SK-N-SH (cell line): Measurements from ENCODE around the gene SDK1. TPM values are rescaled to one million over a fixed set of nuclear protein-coding genes. Genes with fewer than 3 reads are reported as not detected.

Experiments used
- CTCF ChIA-PET: fragments of 300-600, 350-600 bp; formaldehyde crosslinking; extraction: SDS; loops from one replicate; lab custom pipeline; 2021; lab: Yijun Ruan, JAX
- POLR2A ChIA-PET: fragments of 350-600 bp; sonication (Branson Sonifier 250); formaldehyde crosslinking; extraction: SDS; loops from one replicate; lab custom pipeline; 2020; ENCODE audit warnings: antibody characterized with exemption, inconsistent platforms; lab: Yijun Ruan, JAX
- DNase-seq: peaks from one replicate; pipeline ENCODE4 v3.0.0; 2012
- H2AFZ ChIP-seq: fragments of 200-600 bp; sonication (generic); 2 replicates; pipeline ENCODE4 v1.8.1; 2016; ENCODE audit warnings: antibody characterized with exemption, mild to moderate bottlenecking, low read depth
- H3F3A ChIP-seq: fragments of 200-600 bp; sonication (generic); replicated peaks from 2 replicates; pipeline ENCODE3; 2016; ENCODE audit warnings: antibody characterized with exemption, mild to moderate bottlenecking; ENCODE audit not compliant: insufficient read depth
- H3K27ac ChIP-seq, 2 experiments: fragments of 200-500 bp in 1 of 2; fragments of 200-600 bp in 1 of 2; sonication (Bioruptor generic) in 1 of 2; sonication (generic), shearing (Covaris generic) in 1 of 2; 2 replicates each; pipeline versions ENCODE4 v1.5.1 to v1.6.1; 2014 to 2016; ENCODE audit warnings: low read depth in 2 of 2, inconsistent platforms in 1 of 2, low read length in 1 of 2, mild to moderate bottlenecking in 1 of 2, mixed read lengths in 1 of 2
- H3K27me3 ChIP-seq: fragments of 200-600 bp; sonication (generic), shearing (Covaris generic); 2 replicates; pipeline ENCODE4 v1.6.1; 2016; ENCODE audit warnings: mixed run types; ENCODE audit not compliant: insufficient read depth
- H3K36me3 ChIP-seq, 2 experiments: fragments of 200-500 bp in 1 of 2; fragments of 200-600 bp in 1 of 2; sonication (Bioruptor generic) in 1 of 2; sonication (generic) in 1 of 2; replicated peaks in 1 of 2; 2 replicates each; pipeline versions ENCODE3 to v1.5.1; 2014 to 2016; ENCODE audit warnings: low read length in 1 of 2, mild to moderate bottlenecking in 1 of 2; ENCODE audit not compliant: insufficient read depth in 2 of 2, control insufficient read depth in 1 of 2
- H3K4me1 ChIP-seq, 2 experiments: fragments of 200-500 bp in 1 of 2; fragments of 200-600 bp in 1 of 2; sonication (Bioruptor generic) in 1 of 2; sonication (generic), shearing (Covaris generic) in 1 of 2; 2 replicates each; pipeline versions ENCODE4 v1.5.1 to v1.6.1; 2014 to 2016; ENCODE audit warnings: low read depth in 1 of 2, low read length in 1 of 2, mixed run types in 1 of 2; ENCODE audit not compliant: insufficient read depth in 2 of 2, control insufficient read depth in 1 of 2
- H3K4me2 ChIP-seq: fragments of 200-600 bp; sonication (generic), shearing (Covaris generic); 2 replicates; pipeline ENCODE4 v1.6.1; 2017; ENCODE audit warnings: mixed run types
- H3K4me3 ChIP-seq, 2 experiments: fragments of 200-500 bp in 1 of 2; fragments of 200-600 bp in 1 of 2; sonication (Bioruptor generic) in 1 of 2; sonication (generic), shearing (Covaris generic) in 1 of 2; 2 replicates each; pipeline versions ENCODE4 v1.5.1 to v1.8.1; 2014 to 2016; ENCODE audit warnings: low read depth in 2 of 2, inconsistent platforms in 1 of 2, low read length in 1 of 2, mild to moderate bottlenecking in 1 of 2, mixed read lengths in 1 of 2, moderate library complexity in 1 of 2
- H3K79me2 ChIP-seq: fragments of 200-600 bp; sonication (generic); 2 replicates; pipeline ENCODE4 v1.8.1; 2017; ENCODE audit warnings: mild to moderate bottlenecking; ENCODE audit not compliant: insufficient read depth
- H3K9ac ChIP-seq: fragments of 200-600 bp; sonication (generic); 2 replicates; pipeline ENCODE4 v1.6.1; 2017; ENCODE audit warnings: mixed run types
- H3K9me2 ChIP-seq: fragments of 200-600 bp; sonication (generic); 2 replicates; pipeline ENCODE4 v1.6.1; 2017; ENCODE audit warnings: mixed run types
- H3K9me3 ChIP-seq: fragments of 200-600 bp; sonication (generic); 2 replicates; pipeline ENCODE4 v1.6.1; 2017; ENCODE audit warnings: mixed run types, mild to moderate bottlenecking, moderate library complexity
- H4K20me1 ChIP-seq: fragments of 200-600 bp; sonication (generic); 2 replicates; pipeline ENCODE4 v1.6.1; 2017; ENCODE audit warnings: mild to moderate bottlenecking, mixed run types; ENCODE audit not compliant: insufficient read depth
- EZH2phosphoT487 ChIP-seq: fragments of 200-600 bp; sonication (generic); IDR thresholded peaks from 2 replicates; pipeline ENCODE4 v1.6.1; 2017; ENCODE audit warnings: low read depth, mixed run types, mild to moderate bottlenecking, antibody characterized with exemption, moderate library complexity, borderline replicate concordance
- GABPA ChIP-seq: IDR thresholded peaks from 2 replicates; pipeline ENCODE4 v1.4.0; 2012; ENCODE audit warnings: low read depth, mild to moderate bottlenecking
- GATA2 ChIP-seq: sonication (generic); formaldehyde crosslinking; IDR thresholded peaks from 2 replicates; pipeline ENCODE4 v1.5.0; 2020; ENCODE audit warnings: mild to moderate bottlenecking, missing genetic modification reagents
- NFIC ChIP-seq: IDR thresholded peaks from 2 replicates; pipeline ENCODE4 v1.4.0; 2012; ENCODE audit warnings: borderline replicate concordance
- POLR2AphosphoS5 ChIP-seq: IDR thresholded peaks from 2 replicates; pipeline ENCODE4 v1.6.1; 2012; ENCODE audit warnings: low read depth, low read length
- REST ChIP-seq: IDR thresholded peaks from 2 replicates; pipeline ENCODE4 v1.6.1; 2012; ENCODE audit warnings: mild to moderate bottlenecking, low read depth, low read length, moderate library complexity
- TAF1 ChIP-seq: IDR thresholded peaks from 2 replicates; pipeline ENCODE4 v1.6.1; 2012; ENCODE audit warnings: low read depth, mild to moderate bottlenecking, low read length, moderate library complexity, borderline replicate concordance
- YY1 ChIP-seq: IDR thresholded peaks from 2 replicates; pipeline ENCODE4 v1.4.0; 2012; ENCODE audit warnings: low read depth, mild to moderate bottlenecking
- WGBS: methylation state at CpG from one replicate; pipeline ENCODE4 v1.1.6; 2017; ENCODE audit warnings: low lambda C conversion rate; 5-methylcytosine and 5-hydroxymethylcytosine counted together
- polyA plus RNA-seq, 3 experiments: library from polyadenylated mRNA; depleted of rRNA; stranded (reverse); fragments of >200 nt; gene quantifications; 2 replicates each; pipeline ENCODE4 v1.2.3, GENCODE V29; 2012
- TF ChIP-seq, protein P1 (sequence below): fragments of 150-350 bp; IDR thresholded peaks from 2 replicates; pipeline ENCODE4 v1.6.1; 2017; ENCODE audit warnings: antibody characterized with exemption, low read length, low read depth, borderline replicate concordance
- TF ChIP-seq, protein P2 (sequence below): fragments of 150-350 bp; IDR thresholded peaks from 2 replicates; pipeline ENCODE4 v1.6.1; 2016; ENCODE audit warnings: mild to moderate bottlenecking, low read depth, low read length
- TF ChIP-seq, protein P3 (sequence below): IDR thresholded peaks from 2 replicates; pipeline ENCODE4 v1.4.0; 2012; ENCODE audit warnings: low read depth, borderline replicate concordance

SDK1 gene
- polyA plus RNA-seq, 1 of the 3 experiments (the other 2 are of a cell fraction), result 1.2 TPM

- TF ChIP-seq EZH2phosphoT487, result no peak
- TF ChIP-seq, protein P1, sequence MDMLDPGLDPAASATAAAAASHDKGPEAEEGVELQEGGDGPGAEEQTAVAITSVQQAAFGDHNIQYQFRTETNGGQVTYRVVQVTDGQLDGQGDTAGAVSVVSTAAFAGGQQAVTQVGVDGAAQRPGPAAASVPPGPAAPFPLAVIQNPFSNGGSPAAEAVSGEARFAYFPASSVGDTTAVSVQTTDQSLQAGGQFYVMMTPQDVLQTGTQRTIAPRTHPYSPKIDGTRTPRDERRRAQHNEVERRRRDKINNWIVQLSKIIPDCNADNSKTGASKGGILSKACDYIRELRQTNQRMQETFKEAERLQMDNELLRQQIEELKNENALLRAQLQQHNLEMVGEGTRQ, result no peak
- no peak for TF ChIP-seq POLR2AphosphoS5
- TF ChIP-seq REST, result no peak
- no peak for TF ChIP-seq GABPA
- no peak for TF ChIP-seq GATA2
- TF ChIP-seq NFIC, result no peak
- no peak for TF ChIP-seq YY1
- no peak for TF ChIP-seq TAF1
- TF ChIP-seq, protein P2, sequence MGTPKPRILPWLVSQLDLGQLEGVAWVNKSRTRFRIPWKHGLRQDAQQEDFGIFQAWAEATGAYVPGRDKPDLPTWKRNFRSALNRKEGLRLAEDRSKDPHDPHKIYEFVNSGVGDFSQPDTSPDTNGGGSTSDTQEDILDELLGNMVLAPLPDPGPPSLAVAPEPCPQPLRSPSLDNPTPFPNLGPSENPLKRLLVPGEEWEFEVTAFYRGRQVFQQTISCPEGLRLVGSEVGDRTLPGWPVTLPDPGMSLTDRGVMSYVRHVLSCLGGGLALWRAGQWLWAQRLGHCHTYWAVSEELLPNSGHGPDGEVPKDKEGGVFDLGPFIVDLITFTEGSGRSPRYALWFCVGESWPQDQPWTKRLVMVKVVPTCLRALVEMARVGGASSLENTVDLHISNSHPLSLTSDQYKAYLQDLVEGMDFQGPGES, result no peak
- TF ChIP-seq, protein P3, sequence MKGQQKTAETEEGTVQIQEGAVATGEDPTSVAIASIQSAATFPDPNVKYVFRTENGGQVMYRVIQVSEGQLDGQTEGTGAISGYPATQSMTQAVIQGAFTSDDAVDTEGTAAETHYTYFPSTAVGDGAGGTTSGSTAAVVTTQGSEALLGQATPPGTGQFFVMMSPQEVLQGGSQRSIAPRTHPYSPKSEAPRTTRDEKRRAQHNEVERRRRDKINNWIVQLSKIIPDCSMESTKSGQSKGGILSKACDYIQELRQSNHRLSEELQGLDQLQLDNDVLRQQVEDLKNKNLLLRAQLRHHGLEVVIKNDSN, result no peak
- no peaks in the 10 kb centered on the region for H3K4me1 ChIP-seq
- H4K20me1 ChIP-seq, result no peaks in the 10 kb centered on the region
- H3K9me2 ChIP-seq, result no peaks in the 10 kb centered on the region
- ChIA-PET CTCF (interaction anchor here (0.6 kb wide), 1 partner anchor 612 kb away, joined by 3 read pairs; the partner anchor contains the start of gene RADIL), POLR2A (no interaction called here)
- 36% methylated on average over 12 of the region's 13 CpGs for WGBS
- H3F3A ChIP-seq, result no peaks in the 10 kb centered on the region
- no peak for DNase-seq
- H3K36me3 ChIP-seq, result no peaks in the 10 kb centered on the region
- H3K27me3 ChIP-seq, result no peaks in the 10 kb centered on the region
- H3K9me3 ChIP-seq, result no peaks in the 10 kb centered on the region
- no peaks in the 10 kb centered on the region for H3K79me2 ChIP-seq
- H3K27ac ChIP-seq, result no peak overlapping the region
- no peak overlapping the region for H3K4me2 ChIP-seq
- no peak overlapping the region for H2AFZ ChIP-seq
- no peak overlapping the region for H3K9ac ChIP-seq
- H3K4me3 ChIP-seq, result no peak overlapping the region
These were observed 970.1 kb downstream of the SDK1 start for GRCh38 chr7:4270941-4271715.
